ENCODE data around the gene NMNAT1.
"Not testable (repeated sequence)": the region's sequence is repeated elsewhere in the genome, so short reads cannot be mapped to it uniquely, and the experiment has no call there.

NMNAT1 gene

GRCh38 chr1:9942939-9943788 lies at the start of gene NMNAT1, which contains the start of gene LZIC:
NMNAT1 (plus strand) TSS chr1:9943475; CDS start chr1:9972074, 28,599 bp downstream.
LZIC (minus strand) TSS chr1:9943391; CDS start chr1:9936619, 6,772 bp downstream.
- peak; percentile 77 for DNase-seq (ENCODE audit: low read depth)

- DNase-seq (ENCODE audit: low read depth), result no peak
Observed at GRCh38 chr1:9894115-9894514, 49.2 kb upstream of the NMNAT1 start.

- no peak for DNase-seq (ENCODE audit: low read depth)
Observed at GRCh38 chr1:9900142-9901043, 42.9 kb upstream of the NMNAT1 start.

- no peak for DNase-seq (ENCODE audit: low read depth)
Observed at GRCh38 chr1:9901148-9902059, 41.9 kb upstream of the NMNAT1 start.

GRCh38 chr1:9902060-9902452 lies 41.2 kb upstream of the NMNAT1 start:
- DNase-seq (ENCODE audit: low read depth), result no peak

- DNase-seq (ENCODE audit: low read depth), result no peak
Observed at GRCh38 chr1:9903801-9904527, 39.3 kb upstream of the NMNAT1 start.

- no peak for DNase-seq (ENCODE audit: low read depth)
Observed at GRCh38 chr1:9904596-9904995, 38.7 kb upstream of the NMNAT1 start.

- no peak for DNase-seq (ENCODE audit: low read depth)
Observed at GRCh38 chr1:9905010-9905409, 38.3 kb upstream of the NMNAT1 start.

- no peak for DNase-seq (ENCODE audit: low read depth)
Observed at GRCh38 chr1:9906466-9906865, 36.8 kb upstream of the NMNAT1 start.

- DNase-seq (ENCODE audit: low read depth), result no peak
Observed at GRCh38 chr1:9907441-9907840, 35.8 kb upstream of the NMNAT1 start.

- DNase-seq (ENCODE audit: low read depth), result no peak
Observed at GRCh38 chr1:9908871-9909233, 34.4 kb upstream of the NMNAT1 start.

- no peak for DNase-seq (ENCODE audit: low read depth)
Observed at GRCh38 chr1:9909234-9910046, 33.8 kb upstream of the NMNAT1 start.

GRCh38 chr1:9910076-9910422 lies 33.2 kb upstream of the NMNAT1 start, which contains the start of gene CTNNBIP1:
CTNNBIP1 (minus strand) TSS chr1:9910269; CDS start chr1:9872064, 38,205 bp downstream.
- no peak for DNase-seq (ENCODE audit: low read depth)

- peak; percentile 85 for DNase-seq (ENCODE audit: low read depth)
Observed at GRCh38 chr1:9910423-9911178, 32.7 kb upstream of the NMNAT1 start.

GRCh38 chr1:9912264-9912936 lies 30.9 kb upstream of the NMNAT1 start:
- DNase-seq (ENCODE audit: low read depth), result no peak

GRCh38 chr1:9914610-9914937 lies 28.7 kb upstream of the NMNAT1 start:
- no peak for DNase-seq (ENCODE audit: low read depth)

GRCh38 chr1:9916452-9916851 lies 26.8 kb upstream of the NMNAT1 start:
- no peak for DNase-seq (ENCODE audit: low read depth)

- not testable (repeated sequence) for DNase-seq (ENCODE audit: low read depth)
Observed at GRCh38 chr1:9917495-9917894, 25.8 kb upstream of the NMNAT1 start.

- no peak for DNase-seq (ENCODE audit: low read depth)
Observed at GRCh38 chr1:9917901-9918300, 25.4 kb upstream of the NMNAT1 start.

Measured in HS-5 (cell line).